ENCODE measurements around the gene CEP112. TPM values are rescaled to one million over a fixed set of nuclear protein-coding genes. Genes with fewer than 3 reads are reported as not detected.

CEP112 gene
- total RNA-seq, 6 donors from 2014 or later: 14.3 to 70.2 (median 31.0) TPM

- Histone ChIP-seq H3K4me1 (peaks cover 8 to 25% (median 16%) of the 10 kb centered on the region in 4 donors), H3K9me3 (no peaks in the 10 kb centered on the region), H3K27ac (no peak overlapping the region), H3K27me3 (no peaks in the 10 kb centered on the region), H3K4me3 (no peak overlapping the region), H3K36me3 (no peaks in the 10 kb centered on the region)
- TF ChIP-seq POLR2AphosphoS5 (IDR thresholded peaks at IDR 0.05) (no peak), CTCF (IDR thresholded peaks at IDR 0.05) (no peak), EP300 (IDR thresholded peaks at IDR 0.05) (no peak), POLR2A (IDR thresholded peaks at IDR 0.05) (no peak)
- 49 to 64% methylated on average over 4 of the region's 4 CpGs for WGBS, 2 donors
- no peak for ATAC-seq (ENCODE audit: low FRiP score in 2 of 2)
- DNase-seq: no peak
Measured at GRCh38 chr17:65753348-65753747, 438.6 kb downstream of the CEP112 start.

GRCh38 chr17:65751263-65751662 lies 440.7 kb downstream of the CEP112 start:
- Histone ChIP-seq H3K4me3 (no peak overlapping the region), H3K27me3 (no peaks in the 10 kb centered on the region), H3K36me3 (no peaks in the 10 kb centered on the region), H3K4me1 (peaks cover 8 to 25% (median 16%) of the 10 kb centered on the region in 4 donors), H3K9me3 (no peaks in the 10 kb centered on the region), H3K27ac (no peak overlapping the region)
- 60 to 61% methylated on average over 5 of the region's 5 CpGs for WGBS, 2 donors
- DNase-seq: no peak
- no peak for ATAC-seq (ENCODE audit: low FRiP score in 2 of 2)
- no peak for TF ChIP-seq POLR2A (IDR thresholded peaks at IDR 0.05)
- no peak for TF ChIP-seq CTCF (IDR thresholded peaks at IDR 0.05)
- TF ChIP-seq EP300 (IDR thresholded peaks at IDR 0.05): no peak
- no peak for TF ChIP-seq POLR2AphosphoS5 (IDR thresholded peaks at IDR 0.05)

GRCh38 chr17:65750631-65751115 lies 441.3 kb downstream of the CEP112 start:
- Histone ChIP-seq H3K9me3 (no peaks in the 10 kb centered on the region), H3K4me3 (no peak overlapping the region), H3K27me3 (no peaks in the 10 kb centered on the region), H3K4me1 (peaks cover 8 to 25% (median 16%) of the 10 kb centered on the region in 4 donors), H3K27ac (no peak overlapping the region), H3K36me3 (no peaks in the 10 kb centered on the region)
- WGBS, 2 donors: 0% methylated on average over 2 of the region's 2 CpGs
- ATAC-seq (ENCODE audit: low FRiP score in 2 of 2) (peak; percentile 74), DNase-seq (peak; percentile 73 to 74)
- TF ChIP-seq POLR2AphosphoS5 (IDR thresholded peaks at IDR 0.05) (peak in 1 of 2 donors; percentile 25), POLR2A (IDR thresholded peaks at IDR 0.05) (no peak)

GRCh38 chr17:65750166-65750565 lies 441.8 kb downstream of the CEP112 start:
- no peak overlapping the region for H3K4me3 ChIP-seq
- ATAC-seq (ENCODE audit: low FRiP score in 2 of 2) (no peak), DNase-seq (no peak)
- H3K9me3 ChIP-seq: no peaks in the 10 kb centered on the region
- H3K27me3 ChIP-seq: no peaks in the 10 kb centered on the region
- H3K27ac ChIP-seq: no peak overlapping the region
- TF ChIP-seq EP300 (IDR thresholded peaks at IDR 0.05) (no peak), POLR2A (IDR thresholded peaks at IDR 0.05) (no peak), POLR2AphosphoS5 (IDR thresholded peaks at IDR 0.05) (no peak), CTCF (IDR thresholded peaks at IDR 0.05) (no peak)
- H3K36me3 ChIP-seq: no peaks in the 10 kb centered on the region
- WGBS, 2 donors: 83 to 90% methylated on average over 1 of the region's 1 CpG
- H3K4me1 ChIP-seq: peaks cover 8 to 25% (median 16%) of the 10 kb centered on the region in 4 donors

- WGBS, 2 donors: 91 to 94% methylated on average over 2 of the region's 2 CpGs
- H3K9me3 ChIP-seq: no peaks in the 10 kb centered on the region
- peaks cover 8 to 25% (median 16%) of the 10 kb centered on the region in 4 donors for H3K4me1 ChIP-seq
- no peak overlapping the region for H3K27ac ChIP-seq
- H3K4me3 ChIP-seq: no peak overlapping the region
- no peak for TF ChIP-seq POLR2AphosphoS5 (IDR thresholded peaks at IDR 0.05)
- no peak for TF ChIP-seq POLR2A (IDR thresholded peaks at IDR 0.05)
- H3K36me3 ChIP-seq: no peaks in the 10 kb centered on the region
- no peaks in the 10 kb centered on the region for H3K27me3 ChIP-seq
- DNase-seq: no peak
- ATAC-seq (ENCODE audit: low FRiP score in 2 of 2): no peak
Measured at GRCh38 chr17:65749479-65749878, 442.5 kb downstream of the CEP112 start.

GRCh38 chr17:65745241-65745640 lies 446.7 kb downstream of the CEP112 start:
- peaks cover 0 to 16% (median 11%) of the 10 kb centered on the region in 4 donors for H3K4me1 ChIP-seq
- DNase-seq (no peak), ATAC-seq (ENCODE audit: low FRiP score in 2 of 2) (no peak)
- H3K36me3 ChIP-seq: no peaks in the 10 kb centered on the region
- H3K27me3 ChIP-seq: no peaks in the 10 kb centered on the region
- H3K4me3 ChIP-seq: no peak overlapping the region
- no peak overlapping the region for H3K27ac ChIP-seq
- no peaks in the 10 kb centered on the region for H3K9me3 ChIP-seq
- TF ChIP-seq CTCF (IDR thresholded peaks at IDR 0.05): no peak
- no peak for TF ChIP-seq EP300 (IDR thresholded peaks at IDR 0.05)
- no peak for TF ChIP-seq POLR2A (IDR thresholded peaks at IDR 0.05)
- TF ChIP-seq POLR2AphosphoS5 (IDR thresholded peaks at IDR 0.05): no peak
